ENCODE results near the gene NTSR1.

Gene NTSR1

GRCh38 chr20:62708591-62709536 lies at the start of gene NTSR1:
Gene NTSR1, plus strand, starts transcription at chr20:62708836. Its CDS starts 372 bp downstream, at chr20:62709208.
- no peak for DNase-seq

GRCh38 chr20:62659488-62660239 lies 49.0 kb upstream of the NTSR1 start:
- DNase-seq = no peak

GRCh38 chr20:62660240-62660615 lies 48.4 kb upstream of the NTSR1 start:
- no peak for DNase-seq

GRCh38 chr20:62660768-62661167 lies 47.9 kb upstream of the NTSR1 start:
- no peak for DNase-seq

- DNase-seq = no peak
These were observed 47.0 kb upstream of the NTSR1 start for GRCh38 chr20:62661647-62662046.

- no peak for DNase-seq
These were observed 46.2 kb upstream of the NTSR1 start for GRCh38 chr20:62662422-62662821.

GRCh38 chr20:62663145-62664018 lies 45.3 kb upstream of the NTSR1 start:
- no peak for DNase-seq

GRCh38 chr20:62664019-62664971 lies 44.3 kb upstream of the NTSR1 start:
- DNase-seq = no peak

GRCh38 chr20:62665153-62665754 lies 43.4 kb upstream of the NTSR1 start:
- no peak for DNase-seq

GRCh38 chr20:62665826-62666735 lies 42.6 kb upstream of the NTSR1 start:
- no peak for DNase-seq

- DNase-seq = no peak
These were observed 41.7 kb upstream of the NTSR1 start for GRCh38 chr20:62666736-62667529.

- no peak for DNase-seq
These were observed 40.9 kb upstream of the NTSR1 start for GRCh38 chr20:62667530-62668440.

- peak; percentile 27 for DNase-seq
These were observed 40.1 kb upstream of the NTSR1 start for GRCh38 chr20:62668441-62669027.

- no peak for DNase-seq
These were observed 39.4 kb upstream of the NTSR1 start for GRCh38 chr20:62669249-62669648.

GRCh38 chr20:62670156-62670555 lies 38.5 kb upstream of the NTSR1 start:
- DNase-seq = no peak

- no peak for DNase-seq
These were observed 37.6 kb upstream of the NTSR1 start for GRCh38 chr20:62670998-62671397.

- no peak for DNase-seq
These were observed 36.9 kb upstream of the NTSR1 start for GRCh38 chr20:62671765-62672164.

GRCh38 chr20:62674370-62674769 lies 34.3 kb upstream of the NTSR1 start:
- DNase-seq = no peak

All from activated effector memory CD4-positive, alpha-beta T cell treated with Interleukin-2 at 50 U/mL for 16 hours (primary cell).